RCC 7860 (cell line): ENCODE results near the gene INTS15.
"Not testable (repeated sequence)": the region's sequence is repeated elsewhere in the genome, so short reads cannot be mapped to it uniquely, and the experiment has no call there.

Source experiments
- DNase-seq: peaks from one replicate; pipeline ENCODE4 v3.0.0-alpha.2; 2015; ENCODE audit warnings: low spot score
- FAIRE-seq: peaks from 2 replicates; lab custom pipeline; 2012; peaks lifted over from hg19 to GRCh38; lab: Jason Lieb, UNC

The INTS15 gene

DNA sequence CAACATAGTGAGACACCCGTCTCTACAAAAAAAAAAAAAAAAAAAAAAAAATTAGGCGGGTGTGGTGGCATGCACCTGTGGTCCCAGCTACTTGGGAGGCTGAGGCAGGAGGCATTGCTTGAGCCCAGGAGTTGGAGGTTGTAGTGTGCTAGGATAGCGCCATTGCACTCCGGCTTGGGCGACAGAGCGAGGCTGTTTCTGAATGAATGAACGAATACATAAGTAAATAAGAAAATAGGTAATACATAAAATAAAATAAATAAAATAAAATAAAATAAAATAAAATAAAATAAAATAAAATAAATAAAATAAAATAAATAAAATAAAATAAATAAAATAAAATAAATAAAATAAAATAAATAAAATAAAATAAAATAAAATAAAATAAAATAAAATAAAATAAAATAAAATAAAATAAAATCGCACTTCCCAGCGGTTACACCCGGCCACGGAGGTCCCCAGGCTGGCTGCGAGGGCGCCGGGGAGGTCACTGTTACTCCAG lies 12.9 kb upstream of the INTS15 start:
- not testable (repeated sequence) for DNase-seq, FAIRE-seq

DNA sequence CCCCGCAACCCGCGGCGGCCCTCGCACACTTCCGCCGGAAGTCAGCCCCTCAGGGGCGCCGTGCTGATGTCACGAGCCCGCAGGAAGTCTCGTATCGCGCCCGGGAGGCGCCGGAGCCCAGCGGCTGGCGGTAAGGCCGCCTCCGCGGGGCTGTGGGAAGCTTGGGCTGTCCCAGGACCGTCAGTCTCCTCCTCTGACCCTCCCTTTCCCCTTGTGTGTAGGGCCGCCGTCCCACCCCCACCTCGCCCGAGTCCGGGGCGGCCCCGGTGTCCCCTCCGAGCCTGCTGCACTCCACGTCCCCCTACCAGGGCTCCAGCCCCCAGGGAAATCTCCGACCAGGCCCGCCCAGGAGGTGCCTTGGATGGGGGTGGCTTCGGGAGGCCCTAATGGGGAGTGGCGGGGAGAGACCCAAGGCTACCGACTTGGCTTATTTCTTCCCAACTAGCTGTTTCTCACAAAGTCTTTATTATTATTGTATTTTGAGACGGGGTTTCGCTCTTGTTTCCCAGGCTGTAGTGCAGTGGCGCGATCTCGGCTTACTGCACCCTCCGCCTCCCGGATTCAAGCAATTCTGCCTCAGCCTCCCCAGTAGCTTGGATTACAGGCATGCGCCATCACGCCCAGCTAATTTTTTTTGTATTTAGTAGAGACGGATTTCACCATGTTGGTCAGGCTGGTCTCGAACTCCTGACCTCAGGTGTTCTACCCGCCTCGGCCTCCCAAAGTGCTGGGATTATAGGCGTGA lies 12.3 kb upstream of the INTS15 start, which contains the start of gene ZDHHC4:
TSS of gene ZDHHC4 (plus strand) at position 86 of the 745 bp plus-strand sequence. CDS start 3,108 bp downstream, outside the sequence.
- FAIRE-seq = no peak
- DNase-seq = peak; percentile 66

- no peak for DNase-seq
- FAIRE-seq = no peak
These were observed 11.4 kb upstream of the INTS15 start for GRCh38 chr7:6578114-6579084.

GRCh38 chr7:6579446-6579845 lies 10.4 kb upstream of the INTS15 start:
- DNase-seq (no peak), FAIRE-seq (no peak)

GRCh38 chr7:6585746-6586432 lies 3.9 kb upstream of the INTS15 start:
- not testable (repeated sequence) for DNase-seq, FAIRE-seq

DNA sequence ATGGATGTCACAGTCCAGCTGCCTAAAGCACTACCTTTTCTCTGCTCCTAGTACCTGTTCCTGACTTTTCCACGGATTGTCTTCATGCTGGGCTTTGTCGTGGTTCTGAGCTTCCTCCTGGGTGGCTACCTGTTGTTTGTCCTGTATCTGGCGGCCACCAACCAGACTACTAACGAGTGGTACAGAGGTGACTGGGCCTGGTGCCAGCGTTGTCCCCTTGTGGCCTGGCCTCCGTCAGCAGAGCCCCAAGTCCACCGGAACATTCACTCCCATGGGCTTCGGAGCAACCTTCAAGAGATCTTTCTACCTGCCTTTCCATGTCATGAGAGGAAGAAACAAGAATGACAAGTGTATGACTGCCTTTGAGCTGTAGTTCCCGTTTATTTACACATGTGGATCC lies 1.3 kb upstream of the INTS15 start:
- DNase-seq (no peak), FAIRE-seq (no peak)

DNA sequence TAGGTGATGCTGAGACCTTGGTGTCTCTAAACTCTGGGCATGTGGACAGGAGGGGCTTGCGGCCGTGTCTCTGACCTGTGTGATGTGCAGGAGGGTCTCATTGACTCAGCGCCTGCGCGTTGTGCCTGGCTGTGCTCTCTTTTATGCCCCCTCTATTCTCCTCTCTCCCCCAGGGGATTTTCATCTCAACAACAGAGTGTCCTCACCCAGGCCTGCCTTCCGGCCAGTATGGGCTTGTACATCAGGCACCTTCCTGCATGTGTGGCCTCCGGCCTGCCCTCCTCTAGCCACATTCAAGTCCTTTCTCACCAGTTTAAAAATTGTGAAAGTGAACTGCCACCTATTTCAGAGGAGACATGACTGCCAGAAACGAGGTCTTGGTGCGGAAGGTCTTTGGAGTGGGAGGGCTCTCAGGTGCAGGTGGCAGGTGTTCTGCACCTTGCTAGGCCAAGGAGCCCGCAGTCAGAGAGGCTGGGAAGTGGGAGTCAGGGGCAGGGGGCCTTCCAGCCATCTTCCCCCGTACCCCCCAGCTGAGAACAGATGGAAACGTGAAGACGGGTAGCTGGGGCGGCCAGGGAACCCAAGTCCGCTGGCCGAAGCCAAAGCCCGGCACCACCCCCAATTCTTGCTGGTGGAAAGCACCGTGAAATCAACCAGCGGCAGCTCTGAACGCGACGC lies 531 bp upstream of the INTS15 start:
- DNase-seq (no peak), FAIRE-seq (no peak)

GRCh38 chr7:6590645-6591110 lies 857 bp downstream of the INTS15 start:
- FAIRE-seq (no peak), DNase-seq (peak; percentile 10)

DNA sequence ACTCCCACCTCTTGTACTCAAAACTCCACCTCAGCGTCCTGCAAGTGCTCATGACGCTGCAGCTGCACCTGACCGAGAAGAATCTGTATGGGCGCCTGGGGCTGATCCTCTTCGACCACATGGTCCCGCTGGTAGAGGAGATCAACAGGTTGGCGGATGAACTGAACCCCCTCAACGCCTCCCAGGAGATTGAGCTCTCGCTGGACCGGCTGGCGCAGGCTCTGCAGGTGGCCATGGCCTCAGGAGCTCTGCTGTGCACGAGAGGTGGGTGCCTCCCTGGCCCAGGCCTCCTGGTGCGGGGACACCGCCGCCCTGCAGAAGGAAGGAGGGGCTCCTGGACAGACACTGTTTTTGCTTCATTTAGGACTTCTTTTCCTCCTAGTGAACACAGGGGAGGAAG lies 10.3 kb downstream of the INTS15 start:
- DNase-seq (no peak), FAIRE-seq (no peak)

GRCh38 chr7:6604458-6604857 lies 14.6 kb downstream of the INTS15 start:
- DNase-seq (no peak), FAIRE-seq (no peak)

- FAIRE-seq (no peak), DNase-seq (no peak)
These were observed 17.2 kb downstream of the INTS15 start for GRCh38 chr7:6606866-6607583.

DNA sequence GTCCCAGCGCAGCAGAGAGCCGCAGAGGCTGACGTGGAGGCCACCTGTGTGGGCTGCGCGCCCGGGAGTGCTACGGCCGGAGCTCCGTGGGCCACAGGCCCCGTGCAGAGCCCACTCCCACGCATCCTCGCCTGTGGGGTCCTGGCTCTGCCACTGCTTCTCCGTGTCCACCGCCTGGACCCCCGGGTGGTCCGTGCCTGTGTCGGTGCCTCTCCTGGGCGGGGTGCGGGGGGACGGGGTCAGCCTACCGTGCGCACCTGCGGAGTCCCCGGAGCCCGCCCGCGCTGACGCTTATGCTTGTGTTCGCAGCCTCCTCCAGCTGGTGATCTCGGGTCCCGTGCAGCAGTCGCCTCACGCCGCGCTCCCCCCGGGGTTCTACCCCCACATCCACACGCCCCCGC lies 17.8 kb downstream of the INTS15 start:
- no peak for FAIRE-seq
- no peak for DNase-seq

- no peak for FAIRE-seq
- DNase-seq = no peak
These were observed 18.3 kb downstream of the INTS15 start for GRCh38 chr7:6608081-6608480.

GRCh38 chr7:6608794-6609193 lies 19.0 kb downstream of the INTS15 start:
- no peak for FAIRE-seq

DNA sequence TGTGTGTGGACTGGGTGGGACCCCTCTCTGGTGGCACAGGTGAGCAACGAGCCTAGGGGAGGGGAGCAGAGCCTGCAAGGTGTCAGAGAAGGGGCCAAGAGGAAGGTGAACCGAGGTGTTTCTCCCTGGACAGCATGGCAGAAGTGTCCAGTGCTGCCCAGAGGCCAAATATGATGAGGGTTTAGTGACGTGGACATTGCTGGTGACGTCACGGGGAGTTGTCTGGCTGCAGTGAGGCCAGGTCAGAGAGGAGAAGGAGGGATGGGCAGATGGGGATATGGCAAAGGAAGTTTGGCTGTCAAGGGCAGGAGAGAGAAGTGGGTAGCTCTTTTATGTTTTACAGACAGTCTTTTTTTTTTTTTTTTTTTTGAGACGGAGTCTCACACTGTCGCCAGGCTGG lies 23.0 kb downstream of the INTS15 start:
- FAIRE-seq (no peak), DNase-seq (no peak)

More at GRCh38 chr7:6608794-6609193, 19.0 kb downstream of the INTS15 start:
- DNase-seq = no peak

DNA sequence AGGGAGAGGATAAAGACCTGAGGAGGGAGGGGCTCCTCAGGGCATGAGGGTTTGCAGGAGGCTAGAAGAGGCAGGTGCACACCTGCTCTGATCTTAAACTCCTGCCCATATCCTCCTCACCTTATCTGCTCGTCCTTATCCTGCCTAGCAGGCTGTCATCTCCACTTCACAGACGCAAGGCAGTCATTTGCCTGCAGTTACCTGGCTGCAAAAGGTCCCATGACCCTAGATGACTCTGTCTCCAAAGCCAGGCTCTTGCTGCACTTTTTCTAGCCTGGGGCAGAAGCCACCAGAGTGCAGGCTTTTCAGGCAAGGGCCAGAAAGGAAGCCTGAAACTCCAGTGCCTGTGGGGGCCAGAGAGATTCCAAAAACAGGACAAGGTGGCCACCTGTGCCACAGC lies 23.9 kb downstream of the INTS15 start:
- DNase-seq (no peak), FAIRE-seq (no peak)

DNA sequence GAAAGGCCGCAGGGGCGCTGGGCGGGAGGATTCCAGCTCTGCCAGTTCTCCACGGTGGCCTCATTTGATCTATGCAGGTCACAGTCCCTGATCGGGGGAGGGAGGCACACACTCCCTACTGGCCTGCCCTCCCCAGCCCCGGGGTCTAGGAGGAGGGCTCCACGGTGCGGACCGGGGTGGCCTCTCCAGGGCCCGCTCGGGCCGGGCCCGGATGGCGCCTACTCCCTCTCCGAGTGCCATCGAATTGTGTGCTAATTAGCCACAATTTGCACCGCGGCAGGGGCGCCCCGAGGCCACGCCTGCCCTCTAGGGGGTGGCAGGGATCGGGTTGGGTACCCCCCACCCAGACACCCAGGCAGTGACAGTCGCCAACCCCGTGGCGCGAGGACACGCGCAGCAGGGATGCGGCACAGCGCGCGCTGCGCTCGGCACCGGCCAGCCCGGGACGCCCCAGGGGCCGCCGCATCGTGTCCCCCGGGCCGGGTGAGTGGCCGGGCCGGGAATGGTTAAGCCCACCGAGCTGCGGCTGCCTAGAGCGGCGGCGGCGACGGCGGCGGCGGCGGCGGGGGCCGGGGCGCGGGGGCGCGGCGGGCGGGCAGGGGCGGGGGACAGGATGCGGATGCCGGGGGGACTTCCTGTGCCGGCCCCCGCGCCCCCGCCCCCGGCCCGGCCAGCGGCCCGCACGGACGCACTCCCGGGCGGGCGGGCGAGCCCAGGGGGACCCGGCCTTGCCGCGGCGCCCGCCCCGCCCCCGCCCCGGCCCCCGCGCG lies 25.3 kb downstream of the INTS15 start, which contains the start of gene ZNF853:
TSS of gene ZNF853 (plus strand) at position 658 of the 770 bp plus-strand sequence. CDS start 565 bp downstream, outside the sequence.
- FAIRE-seq = no peak

GRCh38 chr7:6615723-6616555 lies 26.1 kb downstream of the INTS15 start:
- FAIRE-seq (no peak), DNase-seq (no peak)

More for the DNA sequence above, 25.3 kb downstream of the INTS15 start, which contains the start of gene ZNF853:
- DNase-seq = no peak
